Type B pancreatic cell (in vitro differentiated cells): ENCODE results near the gene TSC22D1. TPM values are rescaled to one million over a fixed set of nuclear protein-coding genes. Genes with fewer than 3 reads are reported as not detected.

Source experiments
- DNase-seq: peaks from one replicate; pipeline ENCODE4 v3.0.0; 2021; ENCODE audit warnings: mixed read lengths; ENCODE audit not compliant: unreplicated experiment; ENCODE audit errors: extremely low spot score
- H3K27ac Mint-ChIP-seq: 2 replicates; pipeline ENCODE4 v1.8.0; 2021; ENCODE audit warnings: mild to moderate bottlenecking, mixed read lengths
- H3K27me3 Mint-ChIP-seq: 2 replicates; pipeline ENCODE4 v1.8.0; 2021; ENCODE audit warnings: mixed read lengths
- H3K36me3 Mint-ChIP-seq: 2 replicates; pipeline ENCODE4 v1.8.0; 2021; ENCODE audit warnings: mixed read lengths
- H3K4me1 Mint-ChIP-seq: one replicate; pipeline ENCODE4 v1.8.0; 2021; ENCODE audit warnings: mixed read lengths; ENCODE audit not compliant: unreplicated experiment
- H3K4me3 Mint-ChIP-seq: 2 replicates; pipeline ENCODE4 v1.8.0; 2021; ENCODE audit warnings: mild to moderate bottlenecking, mixed read lengths
- H3K9me3 Mint-ChIP-seq: 2 replicates; pipeline ENCODE4 v1.8.0; 2021; ENCODE audit warnings: mixed read lengths
- total RNA-seq: library from RNA; stranded (reverse); gene quantifications from 2 replicates; pipeline ENCODE4 v1.2.1, GENCODE V29; 2021; ENCODE audit warnings: low replicate concordance
- TF ChIP-seq, protein P1 (sequence below): fragments of 200-600 bp; sonication (generic); conservative IDR thresholded peaks from 2 replicates; pipeline ENCODE4 v1.5.0; 2021; ENCODE audit warnings: antibody characterized with exemption, mild to moderate bottlenecking

Gene TSC22D1
- total RNA-seq, 1 donor from 2014 or later, result 132 TPM

DNA sequence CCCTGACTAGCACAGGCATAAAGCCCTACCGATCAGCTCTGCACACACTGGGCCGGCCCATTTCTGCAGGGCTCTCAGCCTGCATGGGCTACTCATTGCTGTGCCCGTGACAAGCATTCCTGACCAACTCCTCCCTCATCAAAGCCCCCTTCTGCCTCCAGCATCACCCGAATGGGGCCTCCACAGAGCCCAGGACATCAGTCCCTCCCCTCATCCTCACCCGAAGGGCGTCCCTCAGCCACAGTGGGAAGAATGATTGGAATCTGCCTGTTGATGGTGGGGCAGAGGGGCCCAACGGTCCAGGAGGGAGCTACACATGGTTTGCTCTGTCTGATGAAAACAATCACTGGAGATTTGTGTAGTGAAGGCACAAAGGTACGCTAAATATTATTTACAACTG is 158.7 kb downstream of the TSC22D1 start:
- Mint-ChIP-seq H3K36me3 (no peaks in the 10 kb centered on the region), H3K9me3 (peaks cover 4% of the 10 kb centered on the region), H3K4me3 (no peak overlapping the region), H3K27ac (no peak overlapping the region), H3K4me1 (peaks cover 21% of the 10 kb centered on the region), H3K27me3 (peaks cover under 1% of the 10 kb centered on the region)
- TF ChIP-seq, protein P1, sequence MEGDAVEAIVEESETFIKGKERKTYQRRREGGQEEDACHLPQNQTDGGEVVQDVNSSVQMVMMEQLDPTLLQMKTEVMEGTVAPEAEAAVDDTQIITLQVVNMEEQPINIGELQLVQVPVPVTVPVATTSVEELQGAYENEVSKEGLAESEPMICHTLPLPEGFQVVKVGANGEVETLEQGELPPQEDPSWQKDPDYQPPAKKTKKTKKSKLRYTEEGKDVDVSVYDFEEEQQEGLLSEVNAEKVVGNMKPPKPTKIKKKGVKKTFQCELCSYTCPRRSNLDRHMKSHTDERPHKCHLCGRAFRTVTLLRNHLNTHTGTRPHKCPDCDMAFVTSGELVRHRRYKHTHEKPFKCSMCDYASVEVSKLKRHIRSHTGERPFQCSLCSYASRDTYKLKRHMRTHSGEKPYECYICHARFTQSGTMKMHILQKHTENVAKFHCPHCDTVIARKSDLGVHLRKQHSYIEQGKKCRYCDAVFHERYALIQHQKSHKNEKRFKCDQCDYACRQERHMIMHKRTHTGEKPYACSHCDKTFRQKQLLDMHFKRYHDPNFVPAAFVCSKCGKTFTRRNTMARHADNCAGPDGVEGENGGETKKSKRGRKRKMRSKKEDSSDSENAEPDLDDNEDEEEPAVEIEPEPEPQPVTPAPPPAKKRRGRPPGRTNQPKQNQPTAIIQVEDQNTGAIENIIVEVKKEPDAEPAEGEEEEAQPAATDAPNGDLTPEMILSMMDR, result no peak
- DNase-seq, result no peak

DNA sequence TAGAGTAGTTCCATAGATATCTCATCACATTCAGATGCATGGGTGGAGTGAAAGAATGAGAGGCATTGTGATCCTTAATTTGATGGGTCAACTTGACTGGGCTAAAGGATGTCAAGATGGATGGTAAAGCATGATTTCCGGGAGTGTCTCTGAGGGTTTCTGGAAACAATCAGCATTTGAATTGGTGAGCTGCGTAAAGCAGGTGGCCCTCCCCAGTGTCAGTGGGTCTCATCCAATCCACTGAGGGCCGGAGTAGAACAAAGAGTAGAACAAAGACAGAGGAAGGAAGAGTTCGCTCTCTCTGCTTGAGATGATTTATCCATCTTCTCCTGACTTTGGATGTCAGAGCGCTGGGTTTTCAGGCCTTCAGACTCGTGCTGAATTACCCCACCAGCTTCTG is 159.4 kb downstream of the TSC22D1 start:
- Mint-ChIP-seq H3K4me3 (no peak overlapping the region), H3K27me3 (no peaks in the 10 kb centered on the region), H3K9me3 (peaks cover 4% of the 10 kb centered on the region), H3K27ac (no peak overlapping the region), H3K36me3 (no peaks in the 10 kb centered on the region), H3K4me1 (peaks cover 23% of the 10 kb centered on the region)
- TF ChIP-seq, protein P1, result no peak
- no peak for DNase-seq

DNA sequence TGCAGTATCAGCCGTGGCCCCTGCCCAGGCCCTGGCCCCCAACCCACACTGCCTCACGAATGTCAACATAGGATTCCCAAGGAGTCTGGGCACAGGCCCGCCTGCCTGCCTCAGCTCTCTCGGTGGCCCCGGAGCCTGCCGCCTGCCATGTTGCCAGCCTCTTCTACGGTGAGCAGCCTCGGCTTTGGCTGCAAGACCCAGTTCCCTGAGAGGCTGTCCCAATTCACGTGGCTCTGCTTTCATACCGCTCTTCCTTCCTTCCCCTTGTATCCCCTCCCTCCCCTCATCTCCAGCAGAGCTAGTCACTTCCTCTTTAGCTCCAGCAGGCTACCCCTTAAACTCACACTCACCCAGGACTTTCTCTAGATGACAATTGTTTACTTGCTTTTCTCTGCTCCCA is 159.8 kb downstream of the TSC22D1 start:
- H3K27me3 Mint-ChIP-seq, result no peaks in the 10 kb centered on the region
- DNase-seq, result no peak
- H3K4me1 Mint-ChIP-seq, result peaks cover 23% of the 10 kb centered on the region
- H3K9me3 Mint-ChIP-seq, result peaks cover 4% of the 10 kb centered on the region
- H3K4me3 Mint-ChIP-seq, result no peak overlapping the region
- no peaks in the 10 kb centered on the region for H3K36me3 Mint-ChIP-seq
- TF ChIP-seq, protein P1, result no peak
- H3K27ac Mint-ChIP-seq, result no peak overlapping the region

DNA sequence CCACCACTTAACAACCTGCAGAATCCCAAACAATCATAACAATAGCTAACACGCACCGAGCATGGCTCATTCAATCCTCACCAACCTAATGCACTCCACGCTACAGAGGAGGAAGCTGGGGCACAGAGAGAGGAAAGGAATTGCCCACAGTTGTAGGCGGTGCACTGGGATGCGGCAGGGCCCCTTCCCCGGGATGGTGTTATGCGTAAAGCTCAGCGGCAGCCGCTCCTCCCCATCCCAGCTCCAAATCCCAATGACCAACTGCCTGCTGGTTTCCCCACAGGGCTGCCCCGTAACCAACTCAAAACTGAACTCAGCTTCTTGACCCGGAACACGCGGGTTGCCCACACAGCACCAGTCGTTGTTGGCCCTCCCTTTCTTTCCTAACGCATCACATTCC is 160.3 kb downstream of the TSC22D1 start:
- no peak overlapping the region for H3K4me3 Mint-ChIP-seq
- TF ChIP-seq, protein P1, result no peak
- H3K4me1 Mint-ChIP-seq, result peaks cover 23% of the 10 kb centered on the region
- peaks cover 4% of the 10 kb centered on the region for H3K9me3 Mint-ChIP-seq
- no peaks in the 10 kb centered on the region for H3K36me3 Mint-ChIP-seq
- H3K27me3 Mint-ChIP-seq, result no peaks in the 10 kb centered on the region
- H3K27ac Mint-ChIP-seq, result no peak overlapping the region
- DNase-seq, result no peak

DNA sequence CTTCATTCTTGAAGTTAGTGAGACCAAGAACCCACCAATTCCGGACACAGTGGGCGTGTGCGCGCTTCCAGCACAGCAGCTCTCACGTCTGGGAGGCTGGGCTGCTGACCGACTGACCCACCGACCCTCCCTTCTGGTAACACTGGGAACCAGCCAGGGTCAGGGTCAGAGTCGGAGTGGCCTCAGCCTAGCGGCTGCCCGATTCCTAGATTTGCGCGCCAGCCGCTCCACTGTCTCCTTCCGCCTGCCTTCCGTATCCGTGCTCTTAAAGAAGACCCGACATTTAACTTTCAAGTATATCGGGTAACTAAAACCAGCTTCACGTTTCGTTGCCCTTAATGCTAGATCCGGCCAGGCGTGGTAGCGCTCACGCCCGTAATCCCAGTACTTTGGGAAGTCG is 161.4 kb downstream of the TSC22D1 start:
- no peak for DNase-seq
- Mint-ChIP-seq H3K36me3 (no peaks in the 10 kb centered on the region), H3K27ac (no peak overlapping the region), H3K4me1 (peaks cover 23% of the 10 kb centered on the region), H3K9me3 (peaks cover 4% of the 10 kb centered on the region), H3K4me3 (no peak overlapping the region), H3K27me3 (peaks cover 3% of the 10 kb centered on the region)
- TF ChIP-seq, protein P1, result no peak

DNA sequence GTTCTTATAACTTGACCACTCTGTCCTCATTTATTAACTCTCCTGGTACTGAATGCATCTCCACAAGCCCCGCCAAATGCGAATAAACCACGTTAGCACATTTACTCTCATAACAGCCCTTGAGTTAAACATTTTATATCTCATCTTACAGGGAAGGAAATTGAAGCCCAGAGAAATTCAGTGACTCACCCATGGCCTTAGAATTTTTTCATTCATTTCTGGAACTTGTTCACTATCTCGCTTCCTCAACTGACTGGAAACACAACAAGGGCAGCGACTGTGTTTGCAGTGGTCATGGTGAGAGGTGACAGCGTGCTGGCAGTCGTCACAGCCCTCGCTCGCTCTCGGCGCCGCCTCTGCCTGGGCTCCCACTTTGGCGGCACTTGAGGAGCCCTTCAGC is 163.0 kb downstream of the TSC22D1 start:
- Mint-ChIP-seq H3K4me1 (peaks cover 23% of the 10 kb centered on the region), H3K9me3 (peaks cover 4% of the 10 kb centered on the region), H3K27ac (no peak overlapping the region), H3K27me3 (peaks cover 8% of the 10 kb centered on the region), H3K4me3 (no peak overlapping the region), H3K36me3 (no peaks in the 10 kb centered on the region)
- TF ChIP-seq, protein P1, result no peak
- no peak for DNase-seq
